SU-DHL-6 (cell line): ENCODE measurements around the gene PRKCZ.

Experiments
- EZH2phosphoT487 ChIP-seq: fragments of 200-600 bp; sonication (generic), shearing (Covaris generic); conservative IDR thresholded peaks from 2 replicates; pipeline ENCODE4 v1.6.1; 2018; ENCODE audit warnings: mild to moderate bottlenecking, antibody characterized with exemption, low read length, moderate library complexity, mixed read lengths
- TF ChIP-seq, protein P1 (sequence below): fragments of 200-600 bp; sonication (generic); IDR thresholded peaks from one replicate; pipeline ENCODE4 v1.5.1; 2017; ENCODE audit warnings: antibody characterized with exemption, mild to moderate bottlenecking, low read length, moderate library complexity; ENCODE audit not compliant: insufficient read depth, poor library complexity, severe bottlenecking

DNA sequence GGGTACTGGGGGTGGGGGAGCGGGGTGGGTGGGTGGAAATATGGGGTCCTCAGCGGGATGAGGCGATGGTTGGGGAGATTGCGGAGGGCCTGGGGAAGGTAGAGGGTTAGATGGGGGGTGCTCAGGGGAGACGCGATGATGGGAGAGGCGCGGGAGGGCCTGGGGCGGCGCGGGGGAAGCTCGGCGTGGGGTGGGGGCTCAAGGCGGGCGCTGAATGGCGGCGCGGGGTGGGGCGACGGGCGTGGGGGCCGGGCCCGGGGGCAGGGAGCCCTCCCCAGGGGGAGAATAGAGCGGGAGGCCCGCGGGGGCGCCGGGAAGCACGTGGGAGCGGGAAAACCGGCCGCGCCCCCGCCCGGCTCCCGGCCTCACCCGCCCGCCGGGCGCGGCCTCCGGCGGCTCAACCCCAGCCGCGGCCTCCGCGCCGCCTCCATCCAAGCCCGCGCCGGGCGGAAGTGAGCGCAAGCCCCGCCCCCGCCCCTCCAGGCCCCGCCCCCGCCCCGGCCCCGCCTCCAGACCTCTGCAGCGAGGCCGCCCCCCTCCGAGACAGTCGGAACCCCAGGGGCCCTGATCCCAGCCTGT lies 144.2 kb downstream of the PRKCZ start, which contains the start of gene FAAP20:
- TF ChIP-seq, protein P1, sequence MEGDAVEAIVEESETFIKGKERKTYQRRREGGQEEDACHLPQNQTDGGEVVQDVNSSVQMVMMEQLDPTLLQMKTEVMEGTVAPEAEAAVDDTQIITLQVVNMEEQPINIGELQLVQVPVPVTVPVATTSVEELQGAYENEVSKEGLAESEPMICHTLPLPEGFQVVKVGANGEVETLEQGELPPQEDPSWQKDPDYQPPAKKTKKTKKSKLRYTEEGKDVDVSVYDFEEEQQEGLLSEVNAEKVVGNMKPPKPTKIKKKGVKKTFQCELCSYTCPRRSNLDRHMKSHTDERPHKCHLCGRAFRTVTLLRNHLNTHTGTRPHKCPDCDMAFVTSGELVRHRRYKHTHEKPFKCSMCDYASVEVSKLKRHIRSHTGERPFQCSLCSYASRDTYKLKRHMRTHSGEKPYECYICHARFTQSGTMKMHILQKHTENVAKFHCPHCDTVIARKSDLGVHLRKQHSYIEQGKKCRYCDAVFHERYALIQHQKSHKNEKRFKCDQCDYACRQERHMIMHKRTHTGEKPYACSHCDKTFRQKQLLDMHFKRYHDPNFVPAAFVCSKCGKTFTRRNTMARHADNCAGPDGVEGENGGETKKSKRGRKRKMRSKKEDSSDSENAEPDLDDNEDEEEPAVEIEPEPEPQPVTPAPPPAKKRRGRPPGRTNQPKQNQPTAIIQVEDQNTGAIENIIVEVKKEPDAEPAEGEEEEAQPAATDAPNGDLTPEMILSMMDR, result no peak
- TF ChIP-seq EZH2phosphoT487, result no peak
